Activated CD4-positive, CD25-positive, alpha-beta regulatory T cell treated with anti-CD3 and anti-CD28 coated beads, Interleukin-2, amount 50 U/mL, for 72 hours (primary cell): ENCODE measurements around the gene PM20D1.
A peak's percentile ranks its signal among the peaks of the same experiment; 100 is the strongest.
"Not testable (repeated sequence)": the region's sequence is repeated elsewhere in the genome, so short reads cannot be mapped to it uniquely, and the experiment has no call there.

ENCODE experiments used
- DNase-seq: peaks from one replicate; pipeline ENCODE4 v3.0.0; 2021

PM20D1 gene, protein sequence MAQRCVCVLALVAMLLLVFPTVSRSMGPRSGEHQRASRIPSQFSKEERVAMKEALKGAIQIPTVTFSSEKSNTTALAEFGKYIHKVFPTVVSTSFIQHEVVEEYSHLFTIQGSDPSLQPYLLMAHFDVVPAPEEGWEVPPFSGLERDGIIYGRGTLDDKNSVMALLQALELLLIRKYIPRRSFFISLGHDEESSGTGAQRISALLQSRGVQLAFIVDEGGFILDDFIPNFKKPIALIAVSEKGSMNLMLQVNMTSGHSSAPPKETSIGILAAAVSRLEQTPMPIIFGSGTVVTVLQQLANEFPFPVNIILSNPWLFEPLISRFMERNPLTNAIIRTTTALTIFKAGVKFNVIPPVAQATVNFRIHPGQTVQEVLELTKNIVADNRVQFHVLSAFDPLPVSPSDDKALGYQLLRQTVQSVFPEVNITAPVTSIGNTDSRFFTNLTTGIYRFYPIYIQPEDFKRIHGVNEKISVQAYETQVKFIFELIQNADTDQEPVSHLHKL

DNA sequence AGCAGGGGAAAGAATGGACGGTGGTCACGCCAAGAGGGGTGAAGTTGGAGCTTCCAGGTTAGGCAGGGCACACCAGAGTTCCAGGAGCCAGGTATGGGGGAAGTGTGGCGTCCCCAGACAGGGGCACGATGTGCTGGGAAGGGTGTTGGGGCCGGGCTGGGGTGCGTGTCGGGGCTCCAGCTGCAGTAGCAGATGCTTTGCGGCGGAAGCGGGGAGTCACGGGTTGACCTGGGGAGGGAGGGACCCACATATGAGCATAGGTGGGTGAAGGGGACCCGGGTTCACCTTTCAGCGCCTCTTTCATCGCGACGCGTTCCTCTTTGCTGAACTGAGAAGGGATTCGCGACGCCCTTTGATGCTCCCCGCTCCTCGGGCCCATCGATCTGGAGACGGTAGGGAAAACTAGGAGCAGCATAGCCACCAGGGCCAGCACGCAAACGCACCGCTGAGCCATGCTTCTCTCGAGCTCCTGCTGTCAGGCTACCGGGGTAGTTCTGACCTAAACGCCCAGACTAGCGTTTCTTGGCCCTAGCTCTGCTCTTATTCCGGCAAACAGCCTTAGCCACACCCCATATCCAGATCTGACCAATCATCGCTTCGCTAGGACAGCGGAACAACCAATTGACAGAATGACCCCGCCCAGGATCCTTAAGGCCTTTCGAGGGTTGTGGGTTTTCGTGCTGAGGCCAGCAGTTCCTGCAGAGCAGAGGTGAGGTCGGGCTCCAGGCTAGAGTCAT, at the start of gene PM20D1:
Gene PM20D1, minus strand, starts transcription at position 514 of the 737 bp plus-strand sequence. Its CDS starts 60 bp downstream, at position 454.
- DNase-seq, result peak; percentile 82

DNA sequence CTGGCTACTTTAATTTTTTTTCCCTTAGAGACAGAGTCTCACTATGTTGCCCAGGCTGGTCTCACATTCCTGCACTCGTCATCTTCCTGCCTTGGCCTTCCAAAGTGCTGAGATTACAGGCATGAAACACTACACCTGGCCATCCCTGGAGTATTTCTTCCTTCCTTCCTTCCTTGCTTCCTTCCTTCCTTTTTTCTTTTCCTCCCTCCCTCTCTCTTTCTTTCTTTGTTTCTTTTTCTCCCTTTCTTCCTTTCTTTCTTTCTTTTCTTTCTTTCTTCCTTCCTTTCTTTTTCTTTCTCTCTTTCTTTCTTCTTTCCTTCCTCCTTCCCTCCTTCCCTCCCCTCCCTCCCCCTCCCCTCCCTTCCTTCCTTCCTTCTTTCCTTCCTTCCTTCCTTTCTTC, 46.4 kb upstream of the PM20D1 start:
- no peak for DNase-seq

DNA sequence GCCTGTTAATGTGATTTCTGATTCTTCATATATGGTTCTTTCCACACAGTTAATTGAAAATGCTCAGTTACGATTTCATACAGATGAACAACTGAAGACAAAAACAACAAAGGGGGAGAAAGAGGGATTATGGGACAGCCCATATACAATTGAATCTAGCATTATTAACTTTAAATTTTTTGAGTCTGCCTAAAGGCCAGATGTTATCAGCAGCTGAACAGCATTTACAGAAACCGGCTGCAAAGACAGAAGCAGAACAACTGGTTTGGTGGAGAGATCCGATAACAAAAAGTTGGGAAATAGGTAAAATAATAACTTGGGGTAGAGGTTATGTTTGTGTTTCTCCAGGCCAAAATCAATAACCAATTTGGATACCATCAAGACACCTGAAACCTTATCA, 44.2 kb upstream of the PM20D1 start:
- DNase-seq, result not testable (repeated sequence)

DNA sequence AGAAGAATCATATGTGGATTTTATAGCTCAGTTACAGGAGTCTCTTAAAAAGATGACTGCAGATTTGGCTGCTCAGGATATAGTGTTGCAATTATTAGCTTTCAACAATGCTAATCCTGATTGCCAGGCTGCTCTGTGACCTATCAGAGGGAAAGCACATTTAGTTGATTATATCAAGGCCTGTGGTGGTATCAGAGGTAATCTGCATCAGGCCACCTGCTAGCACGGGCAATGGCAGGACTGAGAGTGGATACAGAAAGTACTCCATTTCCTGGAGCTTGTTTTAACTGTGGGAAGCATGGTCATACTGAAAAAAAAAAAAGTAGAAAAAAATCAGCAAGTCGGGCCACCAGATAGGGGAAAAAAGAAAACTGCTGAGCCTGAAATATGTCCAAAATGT, 42.2 kb upstream of the PM20D1 start:
- DNase-seq, result not testable (repeated sequence)

DNA sequence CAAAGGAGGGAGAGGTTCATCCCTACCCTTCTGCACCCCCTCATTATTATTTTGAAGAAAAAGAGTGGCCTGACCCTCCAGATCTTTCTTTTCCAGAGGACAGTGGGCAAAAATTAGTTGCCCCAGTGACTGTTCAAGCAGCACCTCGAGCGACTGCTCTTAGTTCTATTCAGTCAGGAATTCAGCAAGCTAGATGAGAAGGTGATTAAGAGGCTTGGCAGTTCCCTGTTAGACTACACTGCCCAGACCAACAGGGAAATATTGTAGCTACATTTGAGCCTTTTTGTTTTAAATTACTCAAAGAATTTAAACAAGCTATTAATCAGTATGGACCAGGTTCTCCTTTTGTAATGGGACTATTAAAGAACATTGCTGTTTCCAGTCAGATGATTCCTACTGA, 41.5 kb upstream of the PM20D1 start:
- not testable (repeated sequence) for DNase-seq

GRCh38 chr1:205890631-205891030, 40.7 kb upstream of the PM20D1 start:
- DNase-seq, result not testable (repeated sequence)

GRCh38 chr1:205889706-205890105, 39.8 kb upstream of the PM20D1 start:
- DNase-seq, result not testable (repeated sequence)

DNA sequence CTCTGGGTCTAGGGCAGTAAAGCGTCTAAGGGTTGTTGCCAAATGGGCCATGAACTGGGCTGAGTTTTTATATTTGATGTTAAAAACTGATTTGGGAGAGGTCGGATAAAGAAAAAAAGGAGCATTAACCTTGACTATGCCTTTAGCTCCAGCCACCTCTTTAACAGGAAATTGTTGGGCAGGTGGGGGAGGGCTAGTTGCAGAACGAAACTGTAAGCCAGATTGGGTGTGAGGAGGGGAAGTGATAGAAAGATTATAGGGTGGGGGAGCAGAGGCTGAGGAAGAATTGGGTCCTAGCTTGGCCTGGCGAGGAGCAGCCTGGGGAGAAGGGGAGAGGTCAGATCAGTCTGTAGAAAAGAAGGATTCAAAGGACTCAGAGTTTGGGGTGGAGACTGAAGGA, 39.1 kb upstream of the PM20D1 start:
- DNase-seq, result not testable (repeated sequence)

DNA sequence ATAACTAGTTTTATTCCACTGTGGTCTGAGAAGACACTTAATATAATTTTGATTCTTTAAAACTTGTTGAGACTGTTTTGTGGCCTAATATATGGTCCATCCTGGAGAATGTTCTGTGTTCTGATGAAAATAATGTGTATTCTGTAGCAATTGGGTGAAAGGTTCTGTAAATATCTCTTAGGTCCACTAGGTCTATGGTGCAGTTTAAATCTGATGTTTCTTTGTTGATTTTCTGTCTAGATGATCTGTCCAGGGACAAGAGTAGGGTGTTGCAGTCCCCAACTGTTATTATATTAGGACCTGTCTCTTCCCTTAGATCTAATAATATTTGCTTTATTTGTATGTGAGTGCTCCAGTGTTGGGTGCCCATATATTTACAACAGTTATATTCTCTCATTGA, 33.9 kb upstream of the PM20D1 start:
- DNase-seq, result no peak

DNA sequence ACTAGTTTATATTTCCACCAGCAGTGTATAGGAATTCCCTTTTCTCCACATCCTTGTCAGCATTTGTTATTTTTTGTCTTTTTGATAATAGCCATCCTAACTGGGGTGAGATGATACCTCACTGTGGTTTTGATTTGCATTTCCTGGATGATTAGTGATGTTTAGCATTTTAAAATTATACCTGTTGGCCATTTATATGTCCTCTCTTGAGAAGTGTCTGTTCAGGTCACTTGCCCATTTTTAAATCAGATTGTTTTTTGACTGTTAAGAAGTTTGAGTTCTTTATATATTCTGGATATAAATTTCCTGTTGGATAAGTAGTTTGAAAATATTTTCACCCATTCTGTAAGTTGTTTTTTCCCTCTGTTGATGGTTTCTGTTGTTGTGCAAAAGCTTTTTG, 31.0 kb upstream of the PM20D1 start:
- no peak for DNase-seq

DNA sequence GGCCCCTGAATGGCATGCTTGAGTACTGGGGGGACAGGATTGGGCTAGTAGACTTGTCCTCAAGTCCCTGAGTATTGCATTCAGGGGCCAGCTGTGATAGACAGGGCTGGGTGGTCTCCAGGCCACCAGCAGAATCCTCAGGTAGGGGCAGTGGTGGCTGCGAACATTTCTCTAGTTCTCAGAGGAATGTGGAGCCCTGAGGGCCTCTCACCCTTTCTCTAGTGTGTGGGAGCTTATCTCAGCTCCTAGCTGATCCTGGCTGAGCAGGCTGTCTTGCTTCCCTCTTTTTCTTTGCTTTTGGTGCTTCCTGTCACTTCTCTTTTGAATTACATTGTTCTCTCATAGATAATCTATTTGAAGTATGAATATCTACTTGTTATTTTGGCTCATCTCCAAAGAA, 30.0 kb upstream of the PM20D1 start:
- DNase-seq, result no peak

- DNase-seq, result no peak
Observed at GRCh38 chr1:205878026-205878425, 28.1 kb upstream of the PM20D1 start.

GRCh38 chr1:205873148-205873547, 23.2 kb upstream of the PM20D1 start:
- not testable (repeated sequence) for DNase-seq

DNA sequence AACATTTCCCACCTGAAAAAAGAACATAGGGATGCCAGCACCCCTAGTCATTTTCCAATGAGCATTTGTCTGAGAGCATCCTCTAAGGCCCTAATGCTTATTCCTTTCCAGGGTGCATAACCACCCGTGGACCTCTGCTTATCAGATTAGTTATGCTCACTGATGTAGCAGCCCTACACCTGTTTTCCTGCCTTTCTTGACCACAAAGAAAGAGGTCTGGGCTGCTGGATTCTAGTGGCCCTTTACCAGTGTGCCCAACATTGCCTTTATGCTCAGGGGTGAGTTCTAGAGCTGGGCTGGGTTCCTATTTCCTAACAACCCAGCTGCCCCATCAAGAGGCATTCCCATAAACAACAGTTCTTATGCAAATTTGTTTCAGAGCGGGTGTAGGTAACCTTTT, 20.3 kb upstream of the PM20D1 start:
- no peak for DNase-seq

- no peak for DNase-seq
Observed at GRCh38 chr1:205861540-205861939, 11.6 kb upstream of the PM20D1 start.

- DNase-seq, result no peak
Observed at GRCh38 chr1:205858141-205858961, 8.4 kb upstream of the PM20D1 start.

DNA sequence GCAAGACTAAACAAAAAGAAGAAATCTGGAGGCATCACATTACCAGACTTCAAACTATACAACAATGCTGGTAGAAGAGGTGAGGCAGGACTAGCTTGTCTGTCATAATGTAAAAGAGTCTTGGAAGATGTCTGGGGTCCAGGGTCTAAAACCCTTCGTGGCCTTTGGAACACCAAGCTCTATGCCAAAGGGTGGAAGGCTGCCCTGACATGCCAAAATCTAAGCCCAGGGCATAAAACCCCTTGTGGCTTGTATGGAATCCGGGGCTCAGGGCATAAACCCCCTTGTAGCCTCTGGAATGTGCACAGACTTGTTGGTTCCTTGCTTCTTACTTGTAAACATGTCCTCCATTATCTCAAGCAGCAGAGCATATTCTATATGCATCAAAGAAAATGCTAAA, 7.6 kb upstream of the PM20D1 start:
- not testable (repeated sequence) for DNase-seq

DNA sequence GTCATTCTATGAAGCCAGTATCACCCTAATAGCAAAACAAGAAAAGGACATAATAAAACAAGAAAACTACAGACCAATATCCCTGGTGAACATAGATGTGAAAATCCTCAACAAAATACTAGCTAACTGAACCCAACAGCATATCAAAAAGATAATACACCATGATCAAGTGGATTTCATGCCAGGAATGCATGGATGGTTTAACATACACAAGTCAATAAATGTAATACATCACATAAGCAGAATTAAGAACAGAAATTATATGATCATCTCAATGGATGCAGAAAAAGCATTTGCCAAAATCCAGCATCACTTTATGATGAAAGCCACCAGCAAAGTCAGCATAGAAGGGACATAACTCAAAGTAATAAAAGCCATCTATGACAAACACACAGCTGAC, 6.5 kb upstream of the PM20D1 start:
- DNase-seq, result no peak

DNA sequence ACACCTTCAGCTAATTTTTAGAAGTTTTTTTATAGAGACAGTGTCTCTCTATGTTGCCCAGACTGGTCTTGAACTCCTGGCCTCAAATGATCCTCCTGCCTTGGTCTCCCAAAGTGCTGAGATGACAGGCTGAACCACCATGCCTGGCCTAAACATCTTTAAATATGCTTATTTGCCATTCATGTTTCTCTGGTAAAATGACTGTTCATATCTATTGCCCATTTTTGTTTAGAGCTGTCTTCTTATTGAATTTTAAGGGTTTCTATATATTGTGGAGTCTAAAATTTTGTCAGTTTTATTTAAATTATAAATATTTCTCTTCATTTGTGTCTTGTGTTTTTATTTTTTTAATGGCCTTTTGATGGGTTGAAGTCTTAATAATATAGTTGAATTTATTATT, 3.0 kb upstream of the PM20D1 start:
- no peak for DNase-seq

GRCh38 chr1:205851993-205852392, 2.1 kb upstream of the PM20D1 start:
- no peak for DNase-seq

DNA sequence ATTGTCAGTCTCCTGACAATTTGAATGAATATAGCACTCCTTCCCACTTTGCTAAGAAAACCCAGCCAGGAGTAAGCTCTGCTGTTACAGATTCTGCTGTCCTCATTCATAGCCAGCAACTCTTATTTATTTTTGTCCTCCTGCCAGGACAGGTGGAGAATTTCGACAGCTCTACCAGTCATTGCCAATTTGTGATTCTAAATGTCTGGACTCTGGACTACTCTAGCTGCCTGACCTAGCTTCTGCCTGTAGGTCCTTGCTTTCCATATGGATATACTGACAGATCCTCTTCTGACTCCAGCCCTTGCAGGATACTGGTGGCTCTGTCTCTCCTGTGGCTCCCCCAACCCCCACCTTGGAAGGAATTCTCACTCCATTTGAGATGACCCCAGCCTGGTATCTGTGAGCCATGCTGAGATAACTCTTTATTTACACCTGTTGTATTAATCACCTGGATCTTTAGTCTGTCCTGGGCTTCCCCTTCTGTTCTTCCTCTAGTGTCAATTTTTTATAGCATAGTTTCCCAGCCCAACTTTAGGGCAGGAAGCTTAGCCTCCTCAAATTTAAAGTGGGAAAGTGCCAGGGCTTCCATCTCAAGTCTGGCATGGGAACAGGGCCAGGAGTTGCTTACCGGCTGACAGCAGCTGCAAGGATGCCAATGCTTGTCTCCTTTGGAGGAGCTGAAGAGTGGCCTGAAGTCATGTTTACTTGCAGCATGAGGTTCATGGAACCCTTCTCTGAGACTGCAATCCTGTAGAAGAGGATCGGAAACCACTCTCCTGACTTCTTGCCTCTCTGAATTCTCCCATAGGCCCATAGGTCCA, 6.7 kb downstream of the PM20D1 start:
- no peak for DNase-seq

- DNase-seq, result no peak
Observed at GRCh38 chr1:205842229-205842628, 7.7 kb downstream of the PM20D1 start.
